H1 (cell line): Measurements from ENCODE around the gene CARD11. TPM values are rescaled to one million over a fixed set of nuclear protein-coding genes. Genes with fewer than 3 reads are reported as not detected.

Experiments
- CTCF ChIA-PET: fragments of 300-600 bp; sonication (Branson Sonifier 250); formaldehyde crosslinking; loops from one replicate; lab custom pipeline; 2021; ENCODE audit not compliant: partially characterized antibody; lab: Charles Lee
- POLR2A ChIA-PET: fragments of 300-600 bp; sonication (Branson Sonifier 250); formaldehyde crosslinking; loops from one replicate; lab custom pipeline; 2021; ENCODE audit warnings: inconsistent platforms; ENCODE audit not compliant: partially characterized antibody; lab: Charles Lee
- DNase-seq, 2 experiments: peaks; one replicate each; pipeline versions ENCODE4 v3.0.0 to v3.0.0-alpha.2; 2010 to 2022; ENCODE audit warnings: low spot score in 2 of 2, low read depth in 1 of 2, mixed read lengths in 1 of 2
- FAIRE-seq: peaks from 2 replicates; lab custom pipeline; 2011; peaks lifted over from hg19 to GRCh38; lab: Jason Lieb, UNC
- H2AFZ ChIP-seq: 2 replicates; pipeline ENCODE4 v1.8.1; 2012; ENCODE audit warnings: low read length, inconsistent platforms
- H2AK5ac ChIP-seq: 2 replicates; pipeline ENCODE4 v1.6.1; 2013; ENCODE audit warnings: low read depth, low read length
- H2BK120ac ChIP-seq: replicated peaks from 2 replicates; pipeline ENCODE3; 2013; ENCODE audit warnings: low read depth, low read length, inconsistent platforms
- H2BK12ac ChIP-seq: 2 replicates; pipeline ENCODE4 v1.6.1; 2013; ENCODE audit warnings: low read depth, low read length
- H2BK15ac ChIP-seq: 2 replicates; pipeline ENCODE4 v1.6.1; 2013; ENCODE audit warnings: low read length
- H2BK20ac ChIP-seq: 2 replicates; pipeline ENCODE4 v1.6.1; 2013; ENCODE audit warnings: low read length
- H2BK5ac ChIP-seq: 2 replicates; pipeline ENCODE4 v1.6.1; 2013; ENCODE audit warnings: low read depth, low read length
- H3K14ac ChIP-seq: 2 replicates; pipeline ENCODE4 v1.6.1; 2013; ENCODE audit warnings: inconsistent platforms; ENCODE audit not compliant: insufficient read length
- H3K18ac ChIP-seq: 2 replicates; pipeline ENCODE4 v1.6.1; 2013; ENCODE audit warnings: low read length; ENCODE audit errors: extremely low read depth
- H3K23ac ChIP-seq: 2 replicates; pipeline ENCODE4 v1.6.1; 2013; ENCODE audit warnings: inconsistent platforms; ENCODE audit not compliant: insufficient read length
- H3K23me2 ChIP-seq: 2 replicates; pipeline ENCODE4 v1.6.1; 2013; ENCODE audit warnings: low read depth, low read length
- H3K27ac ChIP-seq: 2 replicates; pipeline ENCODE4 v1.6.1; 2011; ENCODE audit warnings: low read depth, low read length, inconsistent platforms
- H3K27me3 ChIP-seq, 4 experiments: replicated peaks in 1 of 4; 1 replicate in 1 of 4; 2 replicates in 3 of 4; pipeline versions ENCODE4 v1.6.1 to v1.8.1; 2011 to 2013; ENCODE audit warnings: low read length in 3 of 4, mild to moderate bottlenecking in 3 of 4, inconsistent platforms in 2 of 4, mixed read lengths in 2 of 4, moderate library complexity in 1 of 4; ENCODE audit not compliant: control insufficient read depth in 3 of 4, insufficient read depth in 3 of 4; ENCODE audit errors: extremely low read depth in 1 of 4
- H3K36me3 ChIP-seq, 4 experiments: 2 replicates each; pipeline versions ENCODE4 v1.6.1 to v1.8.1; 2011 to 2013; ENCODE audit warnings: mild to moderate bottlenecking in 4 of 4, low read length in 3 of 4, moderate library complexity in 2 of 4, control low read depth in 1 of 4, inconsistent platforms in 1 of 4; ENCODE audit not compliant: insufficient read depth in 4 of 4, control insufficient read depth in 2 of 4
- H3K4ac ChIP-seq: replicated peaks from 2 replicates; pipeline ENCODE3; 2013; ENCODE audit warnings: low read length, low read depth, mixed read lengths, inconsistent platforms; ENCODE audit not compliant: insufficient read length
- H3K4me1 ChIP-seq, 4 experiments: replicated peaks in 1 of 4; 1 replicate in 1 of 4; 2 replicates in 3 of 4; pipeline versions ENCODE4 v1.6.1 to v1.8.1; 2011 to 2013; ENCODE audit warnings: low read length in 3 of 4, inconsistent platforms in 2 of 4, mixed read lengths in 1 of 4; ENCODE audit not compliant: insufficient read depth in 4 of 4, control insufficient read depth in 3 of 4
- H3K4me2 ChIP-seq, 2 experiments: 2 replicates each; pipeline versions ENCODE4 v1.6.1 to v1.8.1; 2011 to 2013; ENCODE audit warnings: low read depth in 2 of 2, low read length in 2 of 2, control low read depth in 1 of 2, inconsistent platforms in 1 of 2, mild to moderate bottlenecking in 1 of 2; ENCODE audit not compliant: insufficient read depth in 1 of 2
- H3K4me3 ChIP-seq, 4 experiments: fragments of 200-600, 300-600 bp in 1 of 4; sonication (generic), shearing (Covaris generic), sonication (Bioruptor Twin) in 1 of 4; 2 replicates each; pipeline versions ENCODE4 v1.5.1 to v1.8.1; 2011 to 2016; ENCODE audit warnings: low read length in 4 of 4, low read depth in 3 of 4, control low read depth in 2 of 4, inconsistent platforms in 2 of 4, mild to moderate bottlenecking in 2 of 4, mixed read lengths in 1 of 4, moderate library complexity in 1 of 4; ENCODE audit not compliant: insufficient read depth in 2 of 4; ENCODE audit errors: extremely low read depth in 1 of 4
- H3K56ac ChIP-seq: replicated peaks from 2 replicates; pipeline ENCODE3; 2013; ENCODE audit warnings: low read depth, mild to moderate bottlenecking, mixed read lengths, low read length, inconsistent platforms; ENCODE audit not compliant: insufficient read length
- H3K79me1 ChIP-seq: 2 replicates; pipeline ENCODE4 v1.6.1; 2013; ENCODE audit warnings: low read depth, low read length, control low read depth
- H3K79me2 ChIP-seq, 2 experiments: 2 replicates each; pipeline versions ENCODE4 v1.6.1 to v1.8.1; 2012 to 2013; ENCODE audit warnings: low read length in 2 of 2, mild to moderate bottlenecking in 2 of 2, inconsistent platforms in 1 of 2; ENCODE audit not compliant: insufficient read depth in 2 of 2, control insufficient read depth in 1 of 2
- H3K9ac ChIP-seq, 4 experiments: replicated peaks in 1 of 4; 1 replicate in 1 of 4; 2 replicates in 3 of 4; pipeline versions ENCODE4 v1.6.1 to v1.8.1; 2011 to 2013; ENCODE audit warnings: low read depth in 3 of 4, low read length in 3 of 4, control low read depth in 2 of 4, mild to moderate bottlenecking in 2 of 4, moderate library complexity in 2 of 4, inconsistent platforms in 1 of 4; ENCODE audit errors: extremely low read depth in 1 of 4
- H3K9me3 ChIP-seq, 2 experiments: 2 replicates each; pipeline versions ENCODE4 v1.6.1 to v1.8.1; 2012 to 2013; ENCODE audit warnings: mild to moderate bottlenecking in 2 of 2, moderate library complexity in 2 of 2, control low read depth in 1 of 2, inconsistent platforms in 1 of 2, low read depth in 1 of 2, low read length in 1 of 2, mixed read lengths in 1 of 2; ENCODE audit not compliant: insufficient read depth in 2 of 2
- H4K20me1 ChIP-seq, 2 experiments: replicated peaks in 1 of 2; 2 replicates each; pipeline versions ENCODE3 to v1.8.1; 2011 to 2013; ENCODE audit warnings: inconsistent platforms in 2 of 2, low read length in 2 of 2, mild to moderate bottlenecking in 1 of 2; ENCODE audit not compliant: insufficient read depth in 2 of 2, control insufficient read depth in 1 of 2
- H4K5ac ChIP-seq: 2 replicates; pipeline ENCODE4 v1.6.1; 2013; ENCODE audit warnings: low read length, low read depth, mixed read lengths, inconsistent platforms; ENCODE audit not compliant: insufficient read length
- H4K8ac ChIP-seq: 2 replicates; pipeline ENCODE4 v1.8.0; 2013; ENCODE audit warnings: mild to moderate bottlenecking, moderate library complexity, low read length, inconsistent platforms; ENCODE audit not compliant: insufficient read depth; ENCODE audit errors: extremely low read depth
- H4K91ac ChIP-seq: replicated peaks from 2 replicates; pipeline ENCODE3; 2013; ENCODE audit warnings: low read length, mixed read lengths, inconsistent platforms; ENCODE audit not compliant: insufficient read length
- E2F6 ChIP-seq: IDR thresholded peaks from 2 replicates; pipeline ENCODE4 v1.6.1; 2012; ENCODE audit warnings: inconsistent platforms
- EP300 ChIP-seq, 2 experiments: IDR thresholded peaks; 1 replicate in 1 of 2; 2 replicates in 1 of 2; pipeline ENCODE4 v1.6.1; 2011 to 2012; ENCODE audit warnings: low read depth in 2 of 2, low read length in 2 of 2, mild to moderate bottlenecking in 2 of 2, borderline replicate concordance in 1 of 2, inconsistent platforms in 1 of 2, moderate library complexity in 1 of 2
- EZH2 ChIP-seq: fragments of 200-600 bp; sonication (generic); IDR thresholded peaks from 2 replicates; pipeline ENCODE4 v1.7.1; 2012; ENCODE audit warnings: low read depth, mild to moderate bottlenecking, moderate library complexity, low read length, inconsistent platforms; ENCODE audit not compliant: severe bottlenecking
- HDAC6 ChIP-seq: IDR thresholded peaks from one replicate; pipeline ENCODE4 v1.7.1; 2012; ENCODE audit warnings: low read depth, mild to moderate bottlenecking, inconsistent platforms, low read length, moderate library complexity
- RFX5 ChIP-seq: IDR thresholded peaks from 2 replicates; pipeline ENCODE4 v1.6.1; 2011; ENCODE audit warnings: low read depth, low read length, improper control_type of control experiment, borderline replicate concordance
- RXRA ChIP-seq: IDR thresholded peaks from 2 replicates; pipeline ENCODE4 v1.6.1; 2011; ENCODE audit warnings: low read depth, mild to moderate bottlenecking, low read length, moderate library complexity; ENCODE audit not compliant: insufficient read depth
- SP1 ChIP-seq: IDR thresholded peaks from 2 replicates; pipeline ENCODE4 v1.6.1; 2011; ENCODE audit warnings: low read depth, low read length
- SRF ChIP-seq: IDR thresholded peaks from 2 replicates; pipeline ENCODE4 v1.6.1; 2011; ENCODE audit warnings: mild to moderate bottlenecking, low read depth, low read length, moderate library complexity
- SUZ12 ChIP-seq: fragments of 200-600 bp; sonication (generic); IDR thresholded peaks from 2 replicates; pipeline ENCODE4 v1.6.1; 2012; ENCODE audit warnings: mild to moderate bottlenecking, inconsistent platforms, low read length, moderate library complexity, mixed read lengths
- TCF12 ChIP-seq: IDR thresholded peaks from 2 replicates; pipeline ENCODE4 v1.6.1; 2011; ENCODE audit warnings: low read depth, mild to moderate bottlenecking, low read length
- WGBS, 2 experiments: shearing (Covaris generic) in 1 of 2; methylation state at CpG; one replicate each; pipeline versions ENCODE4 v1.1.6 to v1.1.7; 2013 to 2015; ENCODE audit warnings: low lambda C conversion rate in 2 of 2, mixed read lengths in 2 of 2, inconsistent platforms in 1 of 2, low coverage in 1 of 2, missing lambda C conversion rate in 1 of 2; ENCODE audit not compliant: insufficient replicate concordance in 2 of 2, insufficient coverage in 1 of 2, insufficient read length in 1 of 2; ENCODE audit errors: extremely low coverage in 1 of 2, missing lambda C conversion rate in 1 of 2; 5-methylcytosine and 5-hydroxymethylcytosine counted together
- polyA plus RNA-seq, 7 experiments: library from polyadenylated mRNA; depleted of rRNA in 3 of 7; stranded (reverse) in 5 of 7; unstranded in 2 of 7; fragments of >200 nt in 5 of 7; fragments of 200-250 nt in 2 of 7; gene quantifications; 1 replicate in 5 of 7; 2 replicates in 1 of 7; 4 replicates in 1 of 7; pipeline versions ENCODE4 v1.2.1 to v1.2.3, GENCODE V29; 2011 to 2013; ENCODE audit warnings: missing spikeins in 2 of 7, mixed read lengths in 2 of 7
- total RNA-seq: library from RNA; stranded (reverse); fragmentation: NEBNext Ultra II Directional; extraction: Animal tissue kit (Norgen Biotek cat#: 25700); gene quantifications from 2 replicates; pipeline ENCODE4 v1.2.1, GENCODE V29; 2021

Gene CARD11
- total and polyA plus RNA-seq, 2 of the 8 experiments (the other 6 are each of a cell fraction or from before 2014, with no cell fraction given) = 12.6 to 29.8 TPM

DNA sequence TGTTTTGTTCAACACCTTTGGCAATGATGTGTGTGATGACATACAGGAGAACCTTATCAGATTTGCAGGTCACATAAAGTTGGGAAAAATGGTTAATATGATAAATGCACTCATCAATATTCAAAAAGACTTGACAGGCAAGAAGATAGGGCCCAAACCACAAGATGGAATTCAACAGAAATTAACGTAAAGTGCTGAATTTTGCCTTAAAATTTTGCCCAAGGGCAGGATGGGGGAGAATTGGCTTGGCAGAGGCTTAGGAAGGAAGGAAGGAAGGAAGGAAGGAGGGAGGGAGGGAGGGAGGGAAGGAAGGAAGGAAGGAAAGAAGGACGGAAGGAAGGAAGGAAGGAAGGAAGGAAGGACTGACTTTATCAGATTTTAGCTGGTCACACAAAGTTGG is 35.3 kb downstream of the CARD11 start:
- no peaks in the 10 kb centered on the region for H4K20me1 ChIP-seq
- no peaks in the 10 kb centered on the region; the same call in 1 of the 2 replicates for H3K23me2 ChIP-seq
- H3K79me1 ChIP-seq = no peaks in the 10 kb centered on the region; the same call in 1 of the 2 replicates
- no peak overlapping the region for H3K4ac ChIP-seq
- H3K18ac ChIP-seq = no peak overlapping the region
- CTCF ChIA-PET = interaction anchor here (0.6 to 0.8 kb wide), 2 partner anchors 144 to 170 kb away, joined by 3 read pairs; no protein-coding TSS in a partner anchor
- no peaks in the 10 kb centered on the region for H3K36me3 ChIP-seq
- no peaks in the 10 kb centered on the region for H3K27me3 ChIP-seq
- no peak overlapping the region for H2AK5ac ChIP-seq
- H3K79me2 ChIP-seq = no peaks in the 10 kb centered on the region
- H4K8ac ChIP-seq = no peak overlapping the region
- H3K4me3 ChIP-seq = no peak overlapping the region
- FAIRE-seq (no peak), DNase-seq (no peak)
- no peak overlapping the region for H2BK15ac ChIP-seq
- H3K56ac ChIP-seq = no peak overlapping the region
- WGBS, 2 experiments = 82% methylated on average over 1 of the region's 2 CpGs; no CpG with 5 or more reads in 1 of the 2 experiments
- no peak overlapping the region for H3K9ac ChIP-seq
- H2BK5ac ChIP-seq = no peak overlapping the region
- no peak for TF ChIP-seq TCF12
- TF ChIP-seq SP1 = no peak
- TF ChIP-seq E2F6 = no peak
- no peak for TF ChIP-seq EP300 (IDR thresholded peaks at IDR 0.05; ENCODE audit: borderline replicate concordance in 1 of 2, low read depth in 2 of 2, low read length in 2 of 2)
- TF ChIP-seq RXRA = no peak
- no peak for TF ChIP-seq EZH2
- TF ChIP-seq SRF = no peak
- no peak for TF ChIP-seq HDAC6
- no peak for TF ChIP-seq SUZ12
- no peak for TF ChIP-seq RFX5
- no peak overlapping the region for H3K27ac ChIP-seq
- no peak overlapping the region for H2BK20ac ChIP-seq
- H2BK120ac ChIP-seq = no peak overlapping the region
- POLR2A ChIA-PET = no interaction called here
- H2BK12ac ChIP-seq = no peak overlapping the region
- no peak overlapping the region for H2AFZ ChIP-seq
- no peaks in the 10 kb centered on the region for H3K4me1 ChIP-seq
- H3K23ac ChIP-seq = no peak overlapping the region
- H4K5ac ChIP-seq = no peak overlapping the region
- H3K4me2 ChIP-seq = no peak overlapping the region
- H4K91ac ChIP-seq = no peak overlapping the region
- H3K14ac ChIP-seq = no peak overlapping the region
- no peaks in the 10 kb centered on the region for H3K9me3 ChIP-seq
